Peyer's patch (tissue), 4 donors: Measurements from ENCODE around the gene ANKH. TPM values are rescaled to one million over a fixed set of nuclear protein-coding genes. Genes with fewer than 3 reads are reported as not detected.

Experiments
- DNase-seq, 3 donors: peaks; one replicate each; pipeline ENCODE4 v3.0.0-alpha.2; 2017 to 2019
- H3K27ac ChIP-seq, 4 donors: fragments of 200-600 bp; sonication (generic); one replicate each; pipeline ENCODE4 v1.5.1; 2016 to 2019
- H3K27me3 ChIP-seq, 2 donors: fragments of 200-600 bp; sonication (generic); one replicate each; pipeline ENCODE4 v1.5.1; 2019
- H3K36me3 ChIP-seq, 3 donors: fragments of 200-600 bp; sonication (generic); one replicate each; pipeline ENCODE4 v1.5.1; 2016 to 2019
- H3K4me1 ChIP-seq, 4 donors: fragments of 200-600 bp; sonication (generic); one replicate each; pipeline ENCODE4 v1.5.1; 2016 to 2019
- H3K4me3 ChIP-seq, 4 donors: fragments of 200-600 bp; sonication (generic); 1 replicate in 3 of 4; 2 replicates in 1 of 4; pipeline ENCODE4 v1.5.1; 2016 to 2019; ENCODE audit warnings: mild to moderate bottlenecking in 1 of 4
- H3K9me3 ChIP-seq, 4 donors: fragments of 200-600 bp; sonication (generic); one replicate each; pipeline ENCODE4 v1.5.1; 2016 to 2019; ENCODE audit warnings: mild to moderate bottlenecking in 1 of 4
- CTCF ChIP-seq, 6 experiments: fragments of 450-650 bp in 4 of 6; fragments of 200-600 bp in 2 of 6; sonication (generic) in 1 of 6; IDR thresholded peaks; one replicate each; pipeline ENCODE4 v1.5.1; 2017 to 2019; ENCODE audit warnings: antibody characterized with exemption in 6 of 6, mild to moderate bottlenecking in 3 of 6, moderate library complexity in 1 of 6
- POLR2A ChIP-seq, 2 donors: fragments of 450-650 bp; IDR thresholded peaks; one replicate each; pipeline ENCODE4 v1.5.1; 2017; ENCODE audit warnings: antibody characterized with exemption in 2 of 2, mild to moderate bottlenecking in 2 of 2, moderate library complexity in 2 of 2
- small RNA-seq, 2 donors: library from RNA; depleted of rRNA; stranded (forward); fragments of <200 nt; gene quantifications; one replicate each; pipeline ENCODE3, GENCODE V24; 2016
- total RNA-seq, 4 donors: library from RNA; depleted of rRNA; stranded (reverse); fragments of >200 nt; gene quantifications; one replicate each; pipeline ENCODE4 v1.1.0, GENCODE V29; 2016

Gene ANKH
- total RNA-seq, 4 donors from 2014 or later, result 28.9 to 98.0 (median 96.1) TPM

GRCh38 chr5:14656898-14657297, 214.7 kb downstream of the ANKH start:
- H3K4me3 ChIP-seq, result no peak overlapping the region
- no peaks in the 10 kb centered on the region for H3K9me3 ChIP-seq
- H3K4me1 ChIP-seq, result no peaks in the 10 kb centered on the region
- no peak for DNase-seq
- no peaks in the 10 kb centered on the region for H3K36me3 ChIP-seq
- TF ChIP-seq CTCF (IDR thresholded peaks at IDR 0.05) (no peak), POLR2A (IDR thresholded peaks at IDR 0.05) (no peak)
- H3K27me3 ChIP-seq, result no peaks in the 10 kb centered on the region
- no peak overlapping the region for H3K27ac ChIP-seq

- H3K27ac ChIP-seq, result no peak overlapping the region
- no peak overlapping the region for H3K4me3 ChIP-seq
- H3K27me3 ChIP-seq, result no peaks in the 10 kb centered on the region
- no peaks in the 10 kb centered on the region for H3K9me3 ChIP-seq
- no peak for DNase-seq
- TF ChIP-seq POLR2A (IDR thresholded peaks at IDR 0.05) (no peak), CTCF (IDR thresholded peaks at IDR 0.05) (no peak)
- H3K36me3 ChIP-seq, result no peaks in the 10 kb centered on the region
- no peaks in the 10 kb centered on the region for H3K4me1 ChIP-seq
Observed at GRCh38 chr5:14655146-14655741, 216.3 kb downstream of the ANKH start.

Small RNA genes within 50 kb of the gene (small RNA-seq; reads per million reads assigned to genes)
- 0 reads per million in 2 donors for gene HNRNPKP5
- 0 reads per million in 2 donors for gene MIR4637

Other genes with a start within 250 kb of the ANKH start
- gene OTULIN, start 207.1 kb downstream of the ANKH start, total RNA-seq, result 10 to 100 TPM; 33.0 to 42.2 (median 37.8) TPM